ENCODE measurements around the gene USP34. TPM values are rescaled to one million over a fixed set of nuclear protein-coding genes. Genes with fewer than 3 reads are reported as not detected.

Gene USP34
- total and polyA plus RNA-seq, 2 of the 8 experiments (the other 6 are each of a cell fraction or from before 2014, with no cell fraction given), result 56.7 to 91.7 TPM

GRCh38 chr2:61184263-61184662 is 286.6 kb downstream of the USP34 start (continued):
- TF ChIP-seq SIX5 (IDR thresholded peaks at IDR 0.05; ENCODE audit: low read depth, low read length) (no peak), TAF1 (IDR thresholded peaks at IDR 0.05; ENCODE audit: low read depth, low read length) (no peak), BRCA1 (IDR thresholded peaks at IDR 0.05; ENCODE audit: low read depth, low read length) (no peak), SP1 (IDR thresholded peaks at IDR 0.05; ENCODE audit: low read depth, low read length) (no peak), HDAC2 (IDR thresholded peaks at IDR 0.05; ENCODE audit: borderline replicate concordance in 1 of 2, low read depth in 2 of 2, low read length in 2 of 2) (no peak), MAX (IDR thresholded peaks at IDR 0.05) (no peak), NANOG (IDR thresholded peaks at IDR 0.05; ENCODE audit: insufficient read depth, low read depth, low read length, poor library complexity, severe bottlenecking) (no peak)

Data from H1 (cell line).